Cardiac fibroblast (primary cell): ENCODE results near the gene LHX1.

ENCODE experiments used
- DNase-seq, 2 donors: peaks; one replicate each; pipeline versions ENCODE4 v3.0.0 to v3.0.0-alpha.2; 2010; ENCODE audit warnings: low read depth in 2 of 2
- H3K4me3 ChIP-seq, 2 donors: replicated peaks in 1 of 2; 1 replicate in 1 of 2; 2 replicates in 1 of 2; pipeline ENCODE4 v1.5.1; 2011; ENCODE audit warnings: low read depth in 2 of 2, low read length in 2 of 2, mild to moderate bottlenecking in 2 of 2, moderate library complexity in 1 of 2
- CTCF ChIP-seq: IDR thresholded peaks from one replicate; pipeline ENCODE4 v1.5.1; 2011; ENCODE audit warnings: low read depth, mild to moderate bottlenecking, low read length, inconsistent platforms

Gene LHX1

GRCh38 chr17:36933512-36934143, 3.6 kb upstream of the LHX1 start:
- no peak overlapping the region for H3K4me3 ChIP-seq
- no peak for DNase-seq
- TF ChIP-seq CTCF: no peak

- DNase-seq: no peak
- no peak for TF ChIP-seq CTCF
Observed at GRCh38 chr17:36934144-36934691, 3.1 kb upstream of the LHX1 start.

GRCh38 chr17:36934692-36935630, 2.3 kb upstream of the LHX1 start:
- no peak for TF ChIP-seq CTCF
- DNase-seq: no peak
- H3K4me3 ChIP-seq: no peak overlapping the region

More at GRCh38 chr17:36934144-36934691, 3.1 kb upstream of the LHX1 start:
- H3K4me3 ChIP-seq: no peak overlapping the region

- H3K4me3 ChIP-seq: peak overlapping the region in 1 of 2 donors; percentile 22
- no peak for TF ChIP-seq CTCF
- DNase-seq: no peak
Observed at GRCh38 chr17:36935671-36936454, 1.4 kb upstream of the LHX1 start.

- peak overlapping the region in 1 of 2 donors; percentile 22 for H3K4me3 ChIP-seq
- DNase-seq: no peak
- no peak for TF ChIP-seq CTCF
Observed at GRCh38 chr17:36936455-36937000, 747 bp upstream of the LHX1 start.

- H3K4me3 ChIP-seq: peak overlapping the region in 1 of 2 donors; percentile 1
- no peak for TF ChIP-seq CTCF
- DNase-seq: peak; percentile 40 to 43
Observed at GRCh38 chr17:36937959-36938565, 787 bp downstream of the LHX1 start.
